Astrocyte (in vitro differentiated cells and primary cell): ENCODE measurements around the gene MS4A10.

Experiments used
- CTCF ChIP-seq: IDR thresholded peaks from 2 replicates; pipeline ENCODE4 v1.5.1; 2011; ENCODE audit warnings: low read depth, mild to moderate bottlenecking, inconsistent platforms, low read length, moderate library complexity; ENCODE audit not compliant: insufficient read depth
- EZH2 ChIP-seq: IDR thresholded peaks from 2 replicates; pipeline ENCODE4 v1.6.1; 2012; ENCODE audit warnings: mild to moderate bottlenecking, low read length, inconsistent platforms; ENCODE audit not compliant: insufficient read depth

- TF ChIP-seq CTCF (no peak), EZH2 (no peak)
Observed at GRCh38 chr11:60777572-60777971, 7.6 kb upstream of the MS4A10 start.
